ENCODE results near the gene PLPP2.

GRCh38 chr19:275000-275399, 16.2 kb downstream of the PLPP2 start:
- TF ChIP-seq CTCF (conservative IDR thresholded peaks at IDR 0.05 in 1 of 2, IDR thresholded peaks at IDR 0.05 in 1 of 2; ENCODE audit: low read depth in 1 of 2, low read length in 2 of 2) (no peak), EZH2 (IDR thresholded peaks at IDR 0.05; ENCODE audit: low read length, missing control alignments) (no peak)

Data from fibroblast of lung (primary cell).